ENCODE measurements around the gene TRMU.

Gene TRMU

DNA sequence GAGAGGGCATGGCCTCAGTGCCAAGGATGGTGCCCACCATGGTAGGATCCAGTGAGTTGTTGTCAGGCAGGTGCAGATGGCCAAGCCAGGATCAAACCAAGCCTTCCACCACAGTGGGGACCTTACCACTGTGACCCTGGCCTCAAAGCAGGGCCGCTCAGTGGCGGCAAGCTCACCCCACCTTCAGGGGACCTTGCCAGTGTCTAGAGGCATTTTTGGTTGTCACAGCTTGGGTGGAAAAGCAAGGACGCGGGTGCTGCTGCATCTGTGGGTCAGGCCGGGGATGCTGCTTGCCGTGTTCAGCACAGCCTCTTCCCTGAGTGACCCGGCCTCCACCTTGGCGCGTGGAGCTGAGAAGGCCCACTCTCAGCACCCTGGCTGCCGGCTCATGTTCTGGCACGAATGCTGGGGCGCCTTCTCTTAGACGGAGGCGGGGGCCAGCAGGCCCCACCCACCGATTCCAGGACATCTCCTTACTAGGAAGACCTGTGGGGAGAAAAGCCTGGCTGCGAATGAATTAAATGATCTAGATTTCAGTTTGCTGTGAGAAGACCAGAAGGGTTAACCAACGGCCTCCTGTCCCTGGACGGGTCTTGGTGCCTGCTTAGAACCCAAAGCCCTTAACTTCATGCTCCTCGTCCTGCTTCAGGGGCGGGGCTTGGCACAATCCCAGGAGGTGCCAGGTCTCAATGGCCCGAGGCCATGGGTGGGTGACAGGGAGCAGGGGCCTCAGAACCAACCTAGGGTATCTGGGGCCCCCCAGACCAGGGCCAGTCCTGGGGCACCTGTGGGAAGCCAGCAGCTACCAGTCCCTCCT lies 18.9 kb downstream of the TRMU start:
- in situ Hi-C loops (cut with HindIII; ENCODE audit: low sequenced_read_pairs), result no loop called here

DNA sequence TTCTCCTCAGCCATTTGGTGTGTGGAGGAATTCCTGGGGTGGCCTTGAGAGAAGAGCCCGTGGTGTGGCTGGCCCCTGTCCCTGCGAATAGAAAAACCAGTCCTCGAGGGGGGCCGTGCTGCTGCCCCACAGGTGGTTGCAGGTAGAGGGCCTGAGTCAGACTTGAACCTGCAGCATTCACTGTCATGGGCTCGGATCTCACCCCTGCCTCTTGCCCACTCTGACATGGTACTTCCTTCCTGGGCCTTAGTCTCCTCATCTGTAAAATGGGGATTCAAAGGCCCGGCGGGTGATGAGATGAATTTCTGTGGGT lies 19.4 kb downstream of the TRMU start:
- in situ Hi-C loops (cut with HindIII; ENCODE audit: low sequenced_read_pairs), result no loop called here

DNA sequence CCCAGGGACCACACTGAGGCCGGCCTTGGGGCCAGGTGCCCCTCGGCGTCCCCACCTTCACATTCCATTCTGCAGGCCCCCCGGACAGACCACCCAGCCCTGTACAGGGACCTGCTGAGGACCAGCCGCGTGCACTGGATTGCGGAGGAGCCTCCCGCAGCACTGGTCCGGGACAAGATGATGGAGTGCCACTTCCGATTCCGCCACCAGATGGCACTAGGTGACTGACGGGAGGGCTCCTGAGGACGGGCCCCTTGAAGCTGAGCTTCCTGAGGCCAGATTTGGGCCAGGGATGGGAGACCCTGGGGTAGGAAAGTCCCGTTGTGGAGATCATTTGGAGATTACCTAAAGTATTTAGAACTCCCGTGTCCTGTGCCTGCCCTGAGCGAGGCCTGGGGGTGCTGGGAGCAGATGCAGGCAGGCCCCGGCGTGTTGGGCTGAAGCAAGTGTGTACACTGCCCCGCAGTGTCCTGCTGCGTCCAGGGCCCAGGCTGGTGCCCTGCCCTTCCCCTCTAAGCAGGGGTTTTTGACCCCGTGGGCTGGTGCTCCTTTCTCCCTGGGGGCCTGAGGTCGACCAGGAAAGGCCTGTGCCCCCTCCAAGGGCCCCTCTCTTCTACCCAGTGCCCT lies 20.0 kb downstream of the TRMU start:
- in situ Hi-C loops (cut with HindIII; ENCODE audit: low sequenced_read_pairs), result no loop called here

DNA sequence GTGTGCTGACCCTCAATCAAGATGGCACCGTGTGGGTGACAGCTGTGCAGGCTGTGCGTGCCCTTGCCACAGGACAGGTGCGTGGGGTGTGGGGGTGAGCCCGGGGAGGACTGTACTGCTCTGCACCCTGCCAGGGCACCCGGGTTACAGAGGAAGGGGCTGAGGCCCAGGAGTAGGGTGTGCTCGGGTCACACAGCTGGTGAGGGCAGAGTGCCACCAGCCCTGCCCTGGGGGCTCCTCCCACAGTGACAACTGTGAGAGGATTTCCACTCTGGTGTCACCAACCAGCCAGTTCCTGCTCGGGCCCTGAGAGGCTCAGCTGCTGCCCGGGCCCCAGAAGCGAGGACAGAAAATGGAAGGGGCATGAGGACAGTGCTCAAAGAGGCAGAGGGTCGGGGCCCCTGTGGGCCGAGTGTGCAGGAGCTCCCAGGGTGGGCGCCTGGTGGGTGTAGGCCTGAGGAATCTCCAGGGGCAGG lies 20.5 kb downstream of the TRMU start:
- in situ Hi-C loops (cut with HindIII; ENCODE audit: low sequenced_read_pairs), result no loop called here

DNA sequence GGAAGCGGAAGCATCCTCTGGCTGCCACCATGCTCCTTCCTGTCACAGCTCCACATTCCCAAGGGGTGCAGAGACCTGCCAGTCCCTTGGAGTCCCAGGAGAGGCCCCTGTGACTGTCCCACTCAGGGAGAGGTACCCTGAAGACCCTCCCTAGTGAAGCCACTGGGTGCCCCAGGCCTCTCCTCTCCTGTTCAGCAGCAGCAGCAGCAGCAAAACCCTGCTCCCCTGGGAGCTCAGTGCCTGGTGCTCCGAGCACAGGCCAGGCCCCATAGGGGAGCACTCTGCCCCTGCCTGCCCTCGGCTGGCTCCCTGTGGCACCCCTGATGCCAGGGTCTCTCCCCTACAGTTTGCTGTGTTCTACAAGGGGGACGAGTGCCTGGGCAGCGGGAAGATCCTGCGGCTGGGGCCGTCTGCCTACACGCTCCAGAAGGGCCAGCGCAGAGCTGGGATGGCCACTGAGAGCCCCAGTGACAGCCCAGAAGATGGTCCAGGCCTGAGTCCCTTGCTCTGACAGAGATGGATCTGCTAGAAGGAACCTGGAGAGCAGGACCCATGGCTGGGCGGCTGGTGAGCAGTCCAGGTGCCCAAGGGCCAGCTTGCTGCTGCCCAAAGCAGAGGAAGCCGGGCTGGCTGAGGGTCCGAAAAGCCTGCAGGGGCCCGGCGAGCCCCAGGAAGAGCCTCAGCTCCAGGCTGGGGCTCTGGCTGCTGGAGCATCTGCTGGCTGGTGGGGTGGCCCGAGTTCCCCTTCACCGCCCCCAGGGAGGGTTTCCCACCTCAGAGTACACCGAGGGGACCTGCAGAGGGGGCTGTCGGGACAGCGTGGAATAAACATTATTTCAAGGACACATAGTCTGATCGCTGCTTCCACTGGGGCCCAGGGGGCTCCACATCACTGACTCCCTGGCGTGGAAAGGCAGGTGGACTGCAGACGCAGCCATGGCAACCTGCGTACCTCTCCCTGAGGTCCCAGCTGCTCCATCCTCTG lies 21.3 kb downstream of the TRMU start:
- in situ Hi-C loops (cut with HindIII; ENCODE audit: low sequenced_read_pairs), result no loop called here

DNA sequence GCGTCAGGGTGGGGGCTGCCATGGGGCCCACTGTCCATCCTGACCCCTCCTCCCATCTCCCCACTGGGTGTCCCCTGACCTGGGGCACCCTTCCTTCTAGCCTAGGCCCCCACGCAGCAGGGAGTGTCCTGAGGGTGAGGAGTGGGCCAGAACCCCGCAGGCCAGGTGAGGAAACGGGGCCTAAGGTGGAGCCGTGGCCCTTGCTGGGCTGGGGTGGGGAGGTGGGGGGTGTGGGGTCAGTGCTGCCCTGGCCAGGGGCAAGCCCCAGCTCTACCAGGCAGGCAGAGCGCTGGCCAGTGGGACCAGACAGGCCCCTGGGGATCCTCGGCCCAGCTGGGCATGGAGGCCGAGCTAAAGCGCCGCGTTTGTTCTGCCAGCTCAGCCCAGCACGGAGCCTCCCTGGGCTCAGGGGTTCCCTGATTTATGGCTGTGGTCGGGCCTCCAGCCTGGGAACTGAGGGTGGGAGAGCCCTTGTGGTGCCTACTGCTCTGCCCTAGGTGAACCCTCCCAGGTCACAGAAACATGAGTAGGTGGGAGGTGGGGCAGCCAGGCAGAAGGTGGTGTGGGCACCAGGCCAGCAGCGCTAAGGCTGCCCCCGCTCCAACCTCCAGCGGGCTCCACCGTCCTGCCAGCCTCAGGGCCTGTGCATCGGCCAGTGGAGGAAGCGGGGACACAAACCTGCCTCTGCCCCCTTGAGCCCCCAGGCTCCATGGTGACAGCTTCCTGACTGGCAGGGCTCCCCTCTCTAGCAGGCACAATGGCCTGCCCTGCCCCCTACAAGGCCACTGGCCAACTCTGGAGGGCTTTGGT lies 22.4 kb downstream of the TRMU start:
- in situ Hi-C loops (cut with HindIII; ENCODE audit: low sequenced_read_pairs), result no loop called here

DNA sequence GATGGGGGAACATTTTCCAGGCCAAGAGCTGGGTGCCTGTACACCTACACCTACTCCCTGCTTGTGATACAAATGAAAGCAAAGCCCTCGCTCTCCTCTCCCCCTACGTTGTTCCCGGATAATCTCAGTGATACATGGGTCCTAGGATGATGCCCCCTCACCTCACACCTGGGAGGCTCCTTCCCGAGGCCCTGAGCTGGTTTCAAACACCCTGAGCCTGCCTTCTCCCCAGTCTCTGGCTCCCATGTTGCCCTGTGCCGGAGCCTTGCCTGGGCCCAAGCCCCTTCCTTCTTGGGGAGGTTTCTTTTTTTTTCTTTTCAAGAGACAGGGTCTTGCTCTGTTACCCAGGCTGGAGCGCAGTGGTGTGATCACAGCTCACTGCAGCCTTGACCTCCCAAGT lies 23.3 kb downstream of the TRMU start:
- in situ Hi-C loops (cut with HindIII; ENCODE audit: low sequenced_read_pairs), result no loop called here

DNA sequence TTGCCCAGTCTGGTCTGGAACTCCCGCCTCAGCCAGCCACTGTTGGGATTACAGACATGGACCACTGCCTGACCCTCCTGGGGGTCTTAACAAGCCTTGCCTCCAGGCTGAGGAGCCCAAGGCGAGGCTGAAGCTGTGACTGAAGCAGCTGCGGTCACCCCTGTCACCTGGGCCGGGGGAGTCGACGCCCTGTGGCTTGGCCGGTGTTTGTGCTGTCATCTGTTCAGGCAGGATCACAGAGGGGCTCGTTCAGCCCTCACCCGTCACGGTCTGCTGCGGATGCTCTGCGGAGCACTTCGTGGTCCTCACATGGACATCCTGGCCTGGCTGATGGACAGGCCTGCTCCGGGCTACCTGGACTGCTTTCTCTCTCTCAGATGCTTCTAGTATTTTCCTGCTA lies 23.8 kb downstream of the TRMU start:
- in situ Hi-C loops (cut with HindIII; ENCODE audit: low sequenced_read_pairs), result no loop called here

DNA sequence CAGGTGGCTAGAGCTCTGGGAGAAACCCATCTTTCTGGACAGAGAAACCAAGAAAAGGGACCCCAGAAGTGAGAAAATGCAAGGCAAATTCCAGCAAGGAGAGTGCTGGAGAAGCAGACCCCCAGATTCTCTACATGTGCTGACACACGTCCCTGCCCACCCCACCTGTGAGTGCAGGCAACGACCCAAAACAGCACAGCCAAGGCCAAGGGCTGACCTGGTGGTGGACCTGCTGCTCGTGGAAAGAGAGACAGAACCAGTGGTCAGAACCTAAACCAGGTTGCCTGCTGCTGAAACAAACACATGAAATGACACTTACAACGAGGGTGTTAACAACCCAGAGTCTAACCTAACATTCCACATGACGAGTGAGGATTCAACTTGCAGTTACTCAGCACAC lies 24.6 kb downstream of the TRMU start:
- in situ Hi-C loops (cut with HindIII; ENCODE audit: low sequenced_read_pairs), result no loop called here

DNA sequence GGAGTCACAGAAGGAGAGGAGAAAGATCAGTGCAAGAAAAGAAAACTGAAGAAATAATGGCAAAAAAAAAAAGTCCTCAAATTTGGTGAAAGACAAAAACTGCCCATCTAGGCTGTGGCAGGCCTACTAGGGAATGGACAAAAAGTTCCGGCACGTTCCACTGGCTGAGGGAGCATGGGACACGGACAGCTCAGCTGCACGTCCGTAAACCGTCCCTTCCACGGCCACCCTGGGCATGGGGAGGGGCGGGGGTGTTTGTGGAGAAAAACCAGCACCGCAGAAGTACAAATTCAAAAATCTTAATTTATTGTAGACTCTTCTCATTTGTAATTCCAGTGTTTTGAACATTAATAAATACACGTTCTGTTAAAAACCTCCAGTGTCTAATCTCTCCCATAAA lies 25.4 kb downstream of the TRMU start:
- in situ Hi-C loops (cut with HindIII; ENCODE audit: low sequenced_read_pairs), result no loop called here

DNA sequence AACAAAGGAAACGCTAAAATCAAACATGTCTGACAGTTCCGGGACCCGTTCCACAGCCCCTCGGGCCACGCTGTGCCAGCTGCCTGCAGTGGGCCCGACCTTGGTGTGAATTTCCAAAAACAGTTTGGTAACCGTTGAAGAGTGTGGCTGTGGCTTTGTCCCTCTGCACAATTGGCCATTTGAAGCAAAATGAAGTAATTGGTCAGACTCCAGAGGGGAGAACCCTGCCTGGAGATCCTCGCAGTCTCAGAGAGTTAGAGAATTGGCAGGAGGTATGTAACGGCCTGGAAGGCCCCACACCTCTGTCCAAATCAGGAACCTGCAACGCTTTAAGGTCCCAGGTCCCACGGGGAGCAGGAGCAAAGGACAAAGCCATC lies 26.3 kb downstream of the TRMU start:
- in situ Hi-C loops (cut with HindIII; ENCODE audit: low sequenced_read_pairs), result no loop called here

DNA sequence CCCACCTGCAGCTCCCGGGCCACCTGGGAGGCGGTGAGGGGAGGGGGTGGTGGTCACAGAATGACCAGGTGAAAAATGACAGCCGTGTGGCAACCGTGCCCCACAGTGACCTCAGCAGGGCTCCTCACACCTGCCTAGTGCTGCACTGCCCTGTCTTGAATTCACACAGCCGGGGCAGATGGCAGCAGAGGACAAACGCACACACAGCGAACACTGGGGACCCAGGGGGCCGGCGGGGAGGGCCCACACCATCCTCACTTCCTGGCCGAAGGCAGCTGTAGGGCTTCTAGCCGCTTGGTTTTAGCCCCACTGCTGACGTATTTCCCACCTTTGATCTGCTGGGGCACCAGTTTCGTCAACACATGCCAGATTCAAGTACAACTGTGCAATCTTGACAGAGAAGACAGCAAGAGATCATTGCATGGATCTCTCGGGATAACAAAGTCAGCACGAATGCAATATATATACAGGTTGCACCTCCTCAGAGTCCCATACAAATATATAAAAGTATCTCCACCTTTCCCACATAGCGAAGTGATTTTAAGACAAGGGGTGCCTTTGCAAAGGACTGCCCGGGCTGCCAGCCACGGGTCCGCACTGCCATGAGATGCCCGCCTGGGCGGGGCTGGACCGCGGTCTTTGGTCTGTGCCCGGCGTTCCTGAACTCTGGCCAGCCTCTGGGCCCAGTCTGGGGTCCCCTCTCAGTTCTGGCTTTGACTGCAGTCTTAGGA lies 26.9 kb downstream of the TRMU start:
- in situ Hi-C loops (cut with HindIII; ENCODE audit: low sequenced_read_pairs), result no loop called here

DNA sequence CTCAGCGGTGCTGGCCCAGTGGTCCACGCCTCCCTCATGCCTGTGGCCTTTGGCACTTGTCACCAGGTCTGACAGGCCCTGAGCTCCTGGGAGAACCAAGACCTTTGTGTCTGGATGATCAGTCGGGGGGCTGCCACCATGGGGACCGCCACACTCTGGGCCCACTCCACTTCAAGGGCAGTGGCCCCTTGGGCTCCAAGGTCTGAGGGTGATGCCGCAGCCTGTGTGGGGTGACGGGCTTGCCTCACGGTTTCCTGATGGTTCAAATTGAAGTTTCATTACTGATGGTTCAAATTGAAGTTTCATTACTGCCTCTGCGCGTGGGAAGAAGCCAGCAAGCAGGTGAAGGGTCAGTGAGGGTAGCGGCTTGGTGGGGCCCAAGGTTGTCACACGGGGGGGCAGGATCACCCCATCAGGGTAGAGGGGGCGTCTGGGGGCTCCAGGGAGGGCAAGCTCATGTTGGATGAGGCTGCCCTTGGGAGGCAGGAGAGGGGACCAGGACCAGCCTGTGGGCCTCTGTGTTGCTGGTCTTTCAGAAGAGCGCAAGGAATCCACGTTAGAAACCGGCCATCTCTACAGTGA lies 27.5 kb downstream of the TRMU start:
- in situ Hi-C loops (cut with HindIII; ENCODE audit: low sequenced_read_pairs), result no loop called here

DNA sequence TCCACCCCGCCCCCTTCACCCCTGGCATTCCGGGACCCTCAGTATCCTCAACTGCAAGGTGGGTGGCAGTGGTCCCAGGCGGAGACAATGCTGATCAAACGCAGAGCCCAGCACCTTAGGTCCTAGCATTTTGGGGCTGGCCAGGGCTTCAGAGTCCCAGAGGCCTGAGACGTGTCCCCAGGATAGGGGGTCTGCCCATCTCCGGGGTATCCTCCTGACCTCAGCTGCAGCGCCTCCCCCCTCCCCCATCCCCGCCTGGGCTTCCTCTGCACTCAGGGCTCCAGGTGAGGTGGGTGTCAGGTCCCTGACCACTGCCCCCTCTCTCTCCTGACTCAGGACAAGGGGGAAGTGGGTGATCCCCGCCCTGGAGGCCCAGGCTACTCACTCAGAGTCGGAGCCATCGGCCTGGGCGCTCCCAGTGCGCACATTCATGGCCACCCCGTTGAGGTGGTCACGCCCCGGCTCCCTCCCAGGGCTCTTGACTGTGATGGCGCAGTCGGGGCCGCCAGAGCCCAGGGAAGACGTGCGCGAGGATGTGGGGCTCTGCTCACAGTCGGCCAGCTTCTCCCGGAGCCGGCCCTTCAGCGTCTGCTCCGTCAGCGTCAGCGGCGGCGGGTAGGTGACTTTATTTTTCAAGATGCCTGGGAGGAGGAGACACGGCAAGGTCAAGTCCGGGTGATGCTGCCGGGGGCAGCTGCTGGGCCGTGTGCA lies 28.3 kb downstream of the TRMU start:
- in situ Hi-C loops (cut with HindIII; ENCODE audit: low sequenced_read_pairs), result no loop called here

DNA sequence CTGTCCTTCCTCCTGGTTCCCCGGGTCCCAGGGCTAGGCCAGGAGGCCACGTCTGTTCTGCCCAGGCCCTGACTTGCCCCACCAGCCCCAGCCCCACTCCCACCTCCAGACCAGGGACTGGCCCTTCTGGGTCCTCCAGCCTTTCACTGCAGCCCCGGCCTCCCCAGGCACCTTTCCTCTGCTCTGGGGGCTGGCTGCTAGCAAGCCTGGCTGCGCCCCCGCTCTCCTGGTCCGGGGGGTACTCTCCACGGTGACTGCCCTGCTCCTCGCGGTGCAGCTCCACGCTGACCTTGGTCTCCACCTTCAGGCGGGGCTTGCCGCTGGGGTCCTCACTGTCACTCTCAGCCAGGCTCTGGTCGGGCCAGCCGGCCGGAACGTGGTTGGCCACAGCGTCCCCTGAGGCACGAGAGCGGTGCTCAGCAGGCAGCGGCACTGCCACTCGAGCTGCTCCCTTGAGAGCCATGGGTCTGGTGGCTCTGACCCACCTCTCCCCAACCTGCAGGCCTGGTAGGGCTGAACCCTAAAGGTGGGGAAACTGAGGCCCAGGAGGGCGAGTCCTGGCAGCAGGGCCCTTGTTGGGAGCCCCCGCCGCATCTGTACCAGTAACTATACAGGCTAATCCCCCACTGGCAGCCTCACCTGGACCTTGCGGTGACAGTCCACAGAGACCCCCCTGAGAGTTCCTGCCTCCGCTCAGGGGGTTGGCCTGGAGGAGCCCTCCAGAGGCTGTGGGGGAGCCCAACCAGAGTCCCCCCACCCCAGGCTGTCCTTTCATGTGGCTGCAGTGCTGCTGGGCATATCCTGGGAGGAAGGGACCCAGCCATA lies 29.0 kb downstream of the TRMU start:
- in situ Hi-C loops (cut with HindIII; ENCODE audit: low sequenced_read_pairs), result no loop called here

DNA sequence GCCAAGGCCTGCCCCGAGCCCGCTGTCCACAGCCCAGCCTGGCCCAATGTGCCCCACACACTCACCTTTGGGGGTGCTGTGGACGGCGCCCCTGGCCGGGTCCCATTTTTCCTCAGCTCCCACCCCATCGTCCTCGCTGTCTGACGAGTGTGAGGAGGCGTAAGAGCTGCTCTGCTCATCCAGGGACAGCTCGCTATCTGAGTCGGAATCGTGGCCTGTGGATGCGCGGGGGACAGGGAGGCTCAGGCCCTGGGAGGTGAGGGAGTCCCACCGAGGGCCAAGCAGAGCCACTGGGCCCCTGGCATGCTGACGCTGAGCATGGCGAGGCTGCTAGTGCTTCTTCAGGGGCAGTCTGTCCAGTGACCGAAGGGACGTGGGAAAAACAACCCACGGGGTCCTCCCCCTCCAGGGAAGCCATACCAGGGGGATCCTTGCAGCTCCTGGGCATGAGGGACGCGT lies 29.7 kb downstream of the TRMU start:
- in situ Hi-C loops (cut with HindIII; ENCODE audit: low sequenced_read_pairs), result no loop called here

DNA sequence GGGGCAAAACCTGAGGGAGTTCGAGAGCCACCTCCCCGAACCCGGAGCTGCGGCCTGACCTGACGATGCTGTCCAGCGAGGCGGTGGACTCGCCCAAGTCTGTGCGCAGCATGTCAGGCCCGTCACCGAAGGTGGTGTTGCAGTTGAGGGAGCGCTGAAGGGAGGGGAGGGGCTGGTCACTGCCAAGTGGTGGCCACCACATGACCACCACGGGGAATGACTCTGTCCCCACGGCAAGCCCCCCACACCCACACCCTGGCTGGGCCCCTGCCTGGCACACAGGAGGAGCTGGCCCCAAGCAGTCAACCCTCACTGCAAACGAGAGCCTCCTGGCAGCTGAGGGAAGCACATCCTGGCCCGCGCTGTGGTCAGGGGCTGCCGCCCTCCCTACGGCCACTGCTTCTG lies 30.8 kb downstream of the TRMU start:
- in situ Hi-C loops (cut with HindIII; ENCODE audit: low sequenced_read_pairs), result no loop called here
